ENCODE results near the gene SDCBP2.

SDCBP2 gene

GRCh38 chr20:1345756-1346093 is 16.8 kb upstream of the SDCBP2 start:
- TF ChIP-seq TAF1 (IDR thresholded peaks at IDR 0.05; ENCODE audit: low read depth) (no peak), RAD21 (IDR thresholded peaks at IDR 0.05; ENCODE audit: low read depth) (no peak), CREB1 (IDR thresholded peaks at IDR 0.05; ENCODE audit: low read depth) (no peak)

- no peak for TF ChIP-seq NFIC (IDR thresholded peaks at IDR 0.05)
- no peak for TF ChIP-seq MAX (IDR thresholded peaks at IDR 0.05)
- no peak for TF ChIP-seq TAF1 (IDR thresholded peaks at IDR 0.05; ENCODE audit: low read depth)
- TF ChIP-seq EGR1 (IDR thresholded peaks at IDR 0.05) = no peak
- TF ChIP-seq CEBPB (IDR thresholded peaks at IDR 0.05) = no peak
- no peak for TF ChIP-seq FOXM1 (IDR thresholded peaks at IDR 0.05; ENCODE audit: borderline replicate concordance, low read depth)
- no peak for TF ChIP-seq USF1 (IDR thresholded peaks at IDR 0.05)
- no peak for TF ChIP-seq TCF12 (IDR thresholded peaks at IDR 0.05; ENCODE audit: low read depth)
- TF ChIP-seq ZBTB7A (IDR thresholded peaks at IDR 0.05; ENCODE audit: low read depth) = no peak
Measured at GRCh38 chr20:1345030-1345755, 16.3 kb upstream of the SDCBP2 start.

GRCh38 chr20:1341561-1342265 is 12.8 kb upstream of the SDCBP2 start:
- no peak for TF ChIP-seq TEAD4 (IDR thresholded peaks at IDR 0.05)
- no peak for TF ChIP-seq MAX (IDR thresholded peaks at IDR 0.05)
- no peak for TF ChIP-seq ZBTB7A (IDR thresholded peaks at IDR 0.05; ENCODE audit: low read depth)
- TF ChIP-seq REST (IDR thresholded peaks at IDR 0.05; ENCODE audit: low read depth) = no peak
- no peak for TF ChIP-seq YY1 (IDR thresholded peaks at IDR 0.05; ENCODE audit: low read depth)
- TF ChIP-seq EGR1 (IDR thresholded peaks at IDR 0.05) = no peak
- no peak for TF ChIP-seq FOXM1 (IDR thresholded peaks at IDR 0.05; ENCODE audit: borderline replicate concordance, low read depth)
- TF ChIP-seq RAD21 (IDR thresholded peaks at IDR 0.05; ENCODE audit: low read depth) = no peak
- no peak for TF ChIP-seq NFIC (IDR thresholded peaks at IDR 0.05)
- TF ChIP-seq TCF12 (IDR thresholded peaks at IDR 0.05; ENCODE audit: low read depth) = no peak

- TF ChIP-seq EP300 (IDR thresholded peaks at IDR 0.05; ENCODE audit: borderline replicate concordance) = no peak
- 0 out of 2 replicates have a peak, but pooled peaks have one; percentile 28 for TF ChIP-seq USF1 (IDR thresholded peaks at IDR 0.05)
- no peak for TF ChIP-seq CEBPB (IDR thresholded peaks at IDR 0.05)
Measured at GRCh38 chr20:1338801-1339200, 9.9 kb upstream of the SDCBP2 start.

- TF ChIP-seq RAD21 (IDR thresholded peaks at IDR 0.05; ENCODE audit: low read depth) (no peak), YY1 (IDR thresholded peaks at IDR 0.05; ENCODE audit: low read depth) (no peak), REST (IDR thresholded peaks at IDR 0.05; ENCODE audit: low read depth) (no peak), TAF1 (IDR thresholded peaks at IDR 0.05; ENCODE audit: low read depth) (no peak), TCF12 (IDR thresholded peaks at IDR 0.05; ENCODE audit: low read depth) (no peak), CREB1 (IDR thresholded peaks at IDR 0.05; ENCODE audit: low read depth) (no peak), MAX (IDR thresholded peaks at IDR 0.05) (no peak), CEBPB (IDR thresholded peaks at IDR 0.05) (no peak), FOXM1 (IDR thresholded peaks at IDR 0.05; ENCODE audit: borderline replicate concordance, low read depth) (no peak), NFIC (IDR thresholded peaks at IDR 0.05) (no peak), ZBTB7A (IDR thresholded peaks at IDR 0.05; ENCODE audit: low read depth) (no peak), TEAD4 (IDR thresholded peaks at IDR 0.05) (no peak), EGR1 (IDR thresholded peaks at IDR 0.05) (no peak), EP300 (IDR thresholded peaks at IDR 0.05; ENCODE audit: borderline replicate concordance) (no peak), USF1 (IDR thresholded peaks at IDR 0.05) (no peak)
Measured at GRCh38 chr20:1338096-1338495, 9.2 kb upstream of the SDCBP2 start.
